Osteoblast (primary cell): ENCODE data around the gene KARS1. TPM values are rescaled to one million over a fixed set of nuclear protein-coding genes. Genes with fewer than 3 reads are reported as not detected.
"Not testable (repeated sequence)": the region's sequence is repeated elsewhere in the genome, so short reads cannot be mapped to it uniquely, and the experiment has no call there.

Experiments used
- DNase-seq: peaks from one replicate; pipeline ENCODE4 v3.0.0; 2011; ENCODE audit warnings: low spot score, mixed read lengths; ENCODE audit not compliant: insufficient read length; ENCODE audit errors: missing footprints
- H2AFZ ChIP-seq: 2 replicates; pipeline ENCODE4 v1.6.0; 2011; ENCODE audit warnings: mild to moderate bottlenecking, low read length
- H3K27ac ChIP-seq: 2 replicates; pipeline ENCODE4 v1.5.1; 2011; ENCODE audit warnings: mild to moderate bottlenecking, low read depth, low read length, moderate library complexity
- H3K27me3 ChIP-seq: 2 replicates; pipeline ENCODE4 v1.6.0; 2012; ENCODE audit warnings: mild to moderate bottlenecking, control low read depth, inconsistent platforms, low read length, moderate library complexity; ENCODE audit not compliant: insufficient read depth
- H3K36me3 ChIP-seq: 2 replicates; pipeline ENCODE4 v1.5.1; 2011; ENCODE audit warnings: mild to moderate bottlenecking, low read length, control low read depth, moderate library complexity; ENCODE audit not compliant: insufficient read depth
- H3K4me1 ChIP-seq: 2 replicates; pipeline ENCODE4 v1.5.1; 2011; ENCODE audit warnings: mild to moderate bottlenecking, low read length, control low read depth, moderate library complexity; ENCODE audit not compliant: insufficient read depth
- H3K4me2 ChIP-seq: 2 replicates; pipeline ENCODE4 v1.6.0; 2011; ENCODE audit warnings: mild to moderate bottlenecking, low read length; ENCODE audit not compliant: insufficient read depth
- H3K4me3 ChIP-seq: fragments of 200-600 bp; sonication (generic); 3 replicates; pipeline ENCODE4 v1.5.1; 2012; ENCODE audit warnings: mild to moderate bottlenecking, low read length, inconsistent platforms; ENCODE audit not compliant: insufficient read depth
- H3K79me2 ChIP-seq: 2 replicates; pipeline ENCODE4 v1.6.0; 2012; ENCODE audit warnings: mild to moderate bottlenecking, low read length, control low read depth, inconsistent platforms; ENCODE audit not compliant: insufficient read depth
- H3K9me3 ChIP-seq: 2 replicates; pipeline ENCODE4 v1.5.1; 2011; ENCODE audit warnings: low read depth, low read length, control low read depth
- H4K20me1 ChIP-seq: 2 replicates; pipeline ENCODE4 v1.6.0; 2012; ENCODE audit warnings: mild to moderate bottlenecking, low read length, control low read depth; ENCODE audit not compliant: insufficient read depth
- total RNA-seq: library from RNA; depleted of rRNA; stranded (reverse); fragments of >200 nt; gene quantifications from 2 replicates; pipeline ENCODE4 v1.2.3, GENCODE V29; 2012
- TF ChIP-seq, protein P1 (sequence below): IDR thresholded peaks from 2 replicates; pipeline ENCODE4 v1.5.1; 2011; ENCODE audit warnings: mild to moderate bottlenecking, low read depth, low read length, moderate library complexity; ENCODE audit errors: extremely low read depth

KARS1 gene
- total RNA-seq, 1 donor: 125 TPM

DNA sequence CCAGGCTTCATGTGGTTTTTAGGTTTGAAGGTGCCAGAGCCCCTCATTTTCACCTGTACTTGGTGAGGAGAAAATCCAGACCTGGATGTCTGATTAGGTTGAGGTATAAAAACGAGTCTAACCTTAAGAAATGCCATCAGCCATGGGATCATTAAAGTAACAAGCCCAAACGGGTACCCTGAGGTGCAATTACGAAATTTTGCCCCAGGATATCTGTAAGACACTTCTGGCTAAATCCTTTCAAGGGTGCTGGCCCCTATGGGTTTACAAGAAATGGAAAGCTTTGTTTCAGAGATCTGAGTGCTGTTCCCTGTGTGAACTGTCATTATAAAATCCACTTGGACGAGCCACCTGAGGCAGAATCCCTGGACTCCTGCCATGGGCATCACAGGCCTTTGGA lies 44.2 kb downstream of the KARS1 start:
- Histone ChIP-seq H3K9me3 (no peaks in the 10 kb centered on the region), H3K36me3 (peaks cover 48% of the 10 kb centered on the region), H3K4me1 (no peaks in the 10 kb centered on the region), H3K4me3 (no peak overlapping the region), H2AFZ (no peak overlapping the region), H3K79me2 (no peaks in the 10 kb centered on the region), H3K4me2 (no peak overlapping the region), H3K27me3 (no peaks in the 10 kb centered on the region), H3K27ac (no peak overlapping the region), H4K20me1 (no peaks in the 10 kb centered on the region)
- no peak for DNase-seq
- TF ChIP-seq, protein P1, sequence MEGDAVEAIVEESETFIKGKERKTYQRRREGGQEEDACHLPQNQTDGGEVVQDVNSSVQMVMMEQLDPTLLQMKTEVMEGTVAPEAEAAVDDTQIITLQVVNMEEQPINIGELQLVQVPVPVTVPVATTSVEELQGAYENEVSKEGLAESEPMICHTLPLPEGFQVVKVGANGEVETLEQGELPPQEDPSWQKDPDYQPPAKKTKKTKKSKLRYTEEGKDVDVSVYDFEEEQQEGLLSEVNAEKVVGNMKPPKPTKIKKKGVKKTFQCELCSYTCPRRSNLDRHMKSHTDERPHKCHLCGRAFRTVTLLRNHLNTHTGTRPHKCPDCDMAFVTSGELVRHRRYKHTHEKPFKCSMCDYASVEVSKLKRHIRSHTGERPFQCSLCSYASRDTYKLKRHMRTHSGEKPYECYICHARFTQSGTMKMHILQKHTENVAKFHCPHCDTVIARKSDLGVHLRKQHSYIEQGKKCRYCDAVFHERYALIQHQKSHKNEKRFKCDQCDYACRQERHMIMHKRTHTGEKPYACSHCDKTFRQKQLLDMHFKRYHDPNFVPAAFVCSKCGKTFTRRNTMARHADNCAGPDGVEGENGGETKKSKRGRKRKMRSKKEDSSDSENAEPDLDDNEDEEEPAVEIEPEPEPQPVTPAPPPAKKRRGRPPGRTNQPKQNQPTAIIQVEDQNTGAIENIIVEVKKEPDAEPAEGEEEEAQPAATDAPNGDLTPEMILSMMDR: no peak

DNA sequence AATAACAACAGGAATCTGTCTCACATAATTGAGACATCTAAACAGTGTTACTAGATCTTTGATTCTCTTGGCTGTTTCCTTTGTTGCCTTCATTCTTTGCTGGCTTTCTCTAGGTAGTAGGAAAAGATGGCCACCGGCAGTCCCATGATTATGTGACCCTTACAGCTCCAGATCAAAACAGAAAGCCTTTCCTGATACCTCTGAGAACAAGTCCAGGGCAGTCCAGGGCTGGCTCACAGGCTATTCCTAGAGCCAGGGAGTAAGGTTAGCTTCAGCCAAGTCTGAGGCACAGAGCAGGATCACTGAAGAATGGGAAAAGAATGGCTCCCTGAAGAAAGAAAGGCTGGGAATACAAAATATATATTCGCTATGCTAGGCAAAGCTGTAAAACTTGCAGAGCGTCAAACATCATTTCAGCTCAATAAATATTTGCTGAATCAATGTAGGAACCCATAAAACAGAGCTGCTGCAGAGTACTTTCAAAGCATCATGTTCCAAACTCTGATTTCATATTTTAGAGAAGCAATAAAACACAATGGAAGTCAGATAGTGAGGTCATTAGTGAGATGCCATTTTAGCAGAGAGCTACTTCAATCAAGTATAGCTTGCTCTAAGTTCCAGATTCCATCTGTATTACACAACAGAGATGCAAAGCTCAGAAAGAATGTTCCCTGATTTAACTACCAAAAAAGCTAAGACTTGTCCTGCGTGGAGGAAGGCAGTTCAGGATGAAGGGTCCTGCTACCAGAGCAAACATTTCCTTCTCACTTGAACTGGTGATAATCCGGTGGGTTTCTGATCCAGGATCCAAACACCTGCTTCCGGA lies 47.8 kb downstream of the KARS1 start:
- TF ChIP-seq, protein P1: no peak
- DNase-seq: no peak
- no peak overlapping the region for H3K4me3 ChIP-seq

DNA sequence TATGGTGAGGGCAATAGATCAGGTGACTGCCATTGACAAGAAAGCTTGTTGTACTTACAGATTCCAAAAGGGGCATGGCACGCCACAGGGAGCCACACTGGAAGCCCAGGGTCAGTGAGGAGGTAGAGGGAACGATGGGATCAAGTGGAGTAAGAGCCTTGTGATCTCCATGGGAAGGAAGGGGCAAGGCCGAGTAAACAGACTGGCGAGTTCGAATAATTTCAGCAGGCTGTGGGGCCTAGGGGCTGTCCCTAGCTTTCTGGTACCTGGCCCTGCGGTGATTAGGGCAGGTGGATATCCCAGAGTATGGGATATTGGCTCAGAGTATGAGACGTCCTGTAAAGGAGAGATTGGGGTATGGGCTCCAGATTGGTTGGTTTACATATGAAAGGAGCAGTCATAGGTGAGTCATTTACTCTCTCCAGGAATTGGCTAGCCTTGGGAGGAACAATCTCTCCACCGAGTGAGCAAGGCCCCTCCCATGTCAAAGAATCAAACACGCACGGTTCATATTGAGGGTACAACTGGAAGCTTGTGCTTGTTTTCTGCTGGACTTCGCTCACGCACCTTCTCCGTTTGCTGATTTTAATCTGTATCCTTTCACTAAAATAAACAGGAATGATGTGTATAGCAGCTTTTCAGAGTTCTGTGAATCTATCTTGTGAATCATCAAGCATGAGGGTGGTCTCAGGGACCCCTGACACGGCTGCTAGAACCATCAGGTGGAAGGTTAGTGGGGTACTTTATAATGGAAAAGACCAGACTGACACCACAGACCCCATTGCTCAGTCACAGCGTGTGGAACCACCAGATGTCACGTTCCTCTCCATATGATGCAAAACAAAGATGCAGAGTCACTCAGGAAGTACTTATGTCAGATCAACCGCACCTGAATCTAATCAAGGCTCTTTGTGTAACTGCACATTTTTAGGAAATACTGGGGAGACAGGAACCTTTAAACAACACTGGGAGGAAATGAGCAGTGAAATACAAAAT lies 53.3 kb downstream of the KARS1 start:
- H3K27me3 ChIP-seq: no peaks in the 10 kb centered on the region
- no peaks in the 10 kb centered on the region for H3K79me2 ChIP-seq
- no peaks in the 10 kb centered on the region for H3K9me3 ChIP-seq
- no peak overlapping the region for H2AFZ ChIP-seq
- H3K4me3 ChIP-seq: no peak overlapping the region
- peaks cover 12% of the 10 kb centered on the region for H3K36me3 ChIP-seq
- no peaks in the 10 kb centered on the region for H4K20me1 ChIP-seq
- H3K4me2 ChIP-seq: no peak overlapping the region
- H3K4me1 ChIP-seq: peaks cover 29% of the 10 kb centered on the region
- no peak for DNase-seq
- no peak overlapping the region for H3K27ac ChIP-seq
- TF ChIP-seq, protein P1: no peak

More for the DNA sequence above, 47.8 kb downstream of the KARS1 start:
- H4K20me1 ChIP-seq: no peaks in the 10 kb centered on the region
- H3K79me2 ChIP-seq: no peaks in the 10 kb centered on the region
- no peak overlapping the region for H2AFZ ChIP-seq
- H3K4me2 ChIP-seq: no peak overlapping the region
- no peaks in the 10 kb centered on the region for H3K27me3 ChIP-seq
- peaks cover 40% of the 10 kb centered on the region for H3K36me3 ChIP-seq
- no peak overlapping the region for H3K27ac ChIP-seq
- H3K9me3 ChIP-seq: no peaks in the 10 kb centered on the region
- H3K4me1 ChIP-seq: no peaks in the 10 kb centered on the region

DNA sequence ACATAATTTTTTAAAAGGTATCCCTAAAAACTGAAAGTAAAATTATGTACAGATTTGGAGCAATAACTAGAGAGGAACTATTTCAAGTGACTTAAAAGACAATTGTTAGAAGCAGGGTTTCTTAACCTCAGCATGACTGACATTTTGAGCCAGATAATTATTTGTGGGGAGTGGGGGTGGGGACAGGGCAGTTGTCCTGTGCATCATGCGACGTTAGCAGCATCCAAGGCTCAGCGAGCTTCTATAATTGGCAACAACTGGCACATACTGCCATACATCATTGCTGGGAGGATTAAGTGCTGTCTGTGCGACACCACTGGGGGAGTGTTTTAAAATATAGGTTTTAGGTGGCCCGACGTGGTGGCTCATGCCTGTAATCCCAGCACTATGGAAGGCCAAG lies 54.2 kb downstream of the KARS1 start:
- Histone ChIP-seq H3K36me3 (peaks cover 12% of the 10 kb centered on the region), H3K27me3 (no peaks in the 10 kb centered on the region), H3K79me2 (no peaks in the 10 kb centered on the region), H3K4me3 (no peak overlapping the region), H2AFZ (no peak overlapping the region), H3K4me1 (peaks cover 29% of the 10 kb centered on the region), H3K9me3 (no peaks in the 10 kb centered on the region), H3K4me2 (no peak overlapping the region), H4K20me1 (no peaks in the 10 kb centered on the region), H3K27ac (no peak overlapping the region)
- TF ChIP-seq, protein P1: no peak
- no peak for DNase-seq

DNA sequence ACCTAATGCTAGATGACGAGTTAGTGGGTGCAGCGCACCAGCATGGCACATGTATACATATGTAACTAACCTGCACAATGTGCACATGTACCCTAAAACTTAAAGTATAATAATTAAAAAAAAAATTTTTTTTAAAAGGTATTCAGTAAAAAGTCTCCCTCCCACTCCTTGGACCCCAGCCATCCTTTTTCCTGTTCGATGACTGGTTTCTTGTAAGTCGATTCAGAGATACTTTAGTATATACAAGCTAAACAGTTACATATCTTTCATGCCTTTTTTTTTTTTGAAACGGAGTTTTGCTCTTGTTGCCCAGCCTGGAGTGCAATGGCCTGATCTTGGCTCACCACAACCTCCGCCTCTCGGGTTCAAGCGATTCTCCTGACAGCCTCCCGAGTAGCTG lies 55.5 kb downstream of the KARS1 start:
- H2AFZ ChIP-seq, H3K27me3 ChIP-seq, H3K4me2 ChIP-seq, H4K20me1 ChIP-seq, H3K9me3 ChIP-seq, H3K36me3 ChIP-seq, DNase-seq, H3K4me3 ChIP-seq, H3K79me2 ChIP-seq: not testable (repeated sequence)
- Histone ChIP-seq H3K27ac (peak overlapping the region; percentile 2), H3K4me1 (peaks cover 29% of the 10 kb centered on the region)
